Heart right ventricle (tissue), 16 donors: ENCODE results near the gene RFX1. TPM values are rescaled to one million over a fixed set of nuclear protein-coding genes. Genes with fewer than 3 reads are reported as not detected.

Experiments used
- ATAC-seq, 8 donors: fragments of 200-7000 bp; cut with Tn5 transposase; one replicate each; pipeline ENCODE4 v1.9.1; 2020; ENCODE audit warnings: mild to moderate bottlenecking in 8 of 8, moderate library complexity in 8 of 8, moderate number of reproducible peaks in 1 of 8
- DNase-seq, 2 donors: peaks; one replicate each; pipeline ENCODE4 v3.0.0-alpha.2; 2020
- H3K27ac ChIP-seq, 10 donors: fragments of 200-600 bp; sonication (generic) in 2 of 10; one replicate each; pipeline versions ENCODE4 v1.5.0 to v1.8.0; 2020 to 2022; ENCODE audit warnings: mild to moderate bottlenecking in 3 of 10
- H3K27me3 ChIP-seq, 7 donors: fragments of 200-600 bp; one replicate each; pipeline ENCODE4 v1.8.0; 2021 to 2022; ENCODE audit warnings: mild to moderate bottlenecking in 2 of 7
- H3K36me3 ChIP-seq, 9 donors: fragments of 200-600 bp; sonication (generic) in 1 of 9; one replicate each; pipeline versions ENCODE4 v1.5.0 to v1.8.0; 2020 to 2022; ENCODE audit warnings: mild to moderate bottlenecking in 2 of 9
- H3K4me1 ChIP-seq, 9 donors: fragments of 200-600 bp; sonication (generic) in 1 of 9; one replicate each; pipeline versions ENCODE4 v1.5.0 to v1.8.0; 2020 to 2022; ENCODE audit warnings: mild to moderate bottlenecking in 4 of 9
- H3K4me3 ChIP-seq, 10 donors: fragments of 200-600 bp; sonication (generic) in 2 of 10; one replicate each; pipeline versions ENCODE4 v1.5.0 to v1.8.0; 2020 to 2022; ENCODE audit warnings: mild to moderate bottlenecking in 7 of 10, moderate library complexity in 2 of 10
- H3K9me3 ChIP-seq, 11 donors: fragments of 200-600 bp in 10 of 11; sonication (generic) in 2 of 11; one replicate each; pipeline versions ENCODE4 v1.5.0 to v1.8.0; 2013 to 2022; ENCODE audit warnings: mild to moderate bottlenecking in 2 of 11, control low read depth in 1 of 11, moderate library complexity in 1 of 11
- WGBS, 2 donors: extraction: QIAGEN DNeasy Blood & Tissue Kit; methylation state at CpG; one replicate each; pipeline ENCODE4 v1.1.7; 2013; ENCODE audit warnings: inconsistent platforms in 1 of 2; 5-methylcytosine and 5-hydroxymethylcytosine counted together
- intact Hi-C, 10 donors: fragments of 100-400 bp; cut with DNase I; formaldehyde crosslinking; loops; one replicate each; pipeline versions ENCODE4 v1.11.1 to v1.14.2; 2022
- polyA plus RNA-seq, 2 donors: library from polyadenylated mRNA; stranded (reverse); fragments of 200-250 nt; gene quantifications; one replicate each; pipeline ENCODE4 v1.2.3, GENCODE V29; 2013
- total RNA-seq, 10 donors: library from RNA; stranded (reverse); fragmentation: NEBNext Ultra II Directional in 3 of 10; extraction: Animal tissue kit (Norgen Biotek cat#: 25700) in 3 of 10; gene quantifications; one replicate each; pipeline versions ENCODE4 v1.2.1 to v1.2.4, GENCODE V29; 2021 to 2023
- TF ChIP-seq, protein P1 (sequence below), 9 donors: fragments of 200-600 bp; sonication (generic) in 2 of 9; IDR thresholded peaks; one replicate each; pipeline versions ENCODE4 v1.5.0 to v1.8.0; 2021 to 2022; ENCODE audit warnings: antibody characterized with exemption in 9 of 9, mild to moderate bottlenecking in 5 of 9, moderate library complexity in 1 of 9
- donor health status: Arrhythmogenic right ventricular cardiomyopathy.
- donor health status: ischemic (EF 13 %, LVEDD 7.1; RV severe dilation, severe dysfunction).
- donor health status: healthy with polysubstance abuse.
- donor health status: DM: no; HTN: yes; CAD: no.
- donor health status: DM: no; HTN: no; CAD: no.
- donor health status: ischemic (EF 25% LVEDD 6.9; RV normal size, moderate dysfunction).
- donor health status: ischemic (EF 25% LVEDD 5.7; RV mildly dilated, moderate dysfunction).
- donor health status: healthy.
- donor health status: DM: yes; HTN: yes; CAD: no.
- donor health status: Ischemic cardiomyopathy.
- donor health status: ischemic (EF 35%, LVEDD 5.7; RV mildly dilated, moderate dysfunction).
- donor health status: nonischemic (EF 11% LVEDD 7.7; RV severe dilation, severe dysfunction).
- donor health status: DM: yes; HTN: yes; CAD: no.
- donor health status: PGD.
- donor health status: ischemic (EF 29% LVEDD 5.4; RV normal size, mild dysfunction).
- donor health status: nonischemic (EF 23%, LVEDD 6.1; RV moderate dilation, normal function).

RFX1 gene
- total and polyA plus RNA-seq, 12 donors = 2.7 to 15.8 (median 11.8) TPM

DNA sequence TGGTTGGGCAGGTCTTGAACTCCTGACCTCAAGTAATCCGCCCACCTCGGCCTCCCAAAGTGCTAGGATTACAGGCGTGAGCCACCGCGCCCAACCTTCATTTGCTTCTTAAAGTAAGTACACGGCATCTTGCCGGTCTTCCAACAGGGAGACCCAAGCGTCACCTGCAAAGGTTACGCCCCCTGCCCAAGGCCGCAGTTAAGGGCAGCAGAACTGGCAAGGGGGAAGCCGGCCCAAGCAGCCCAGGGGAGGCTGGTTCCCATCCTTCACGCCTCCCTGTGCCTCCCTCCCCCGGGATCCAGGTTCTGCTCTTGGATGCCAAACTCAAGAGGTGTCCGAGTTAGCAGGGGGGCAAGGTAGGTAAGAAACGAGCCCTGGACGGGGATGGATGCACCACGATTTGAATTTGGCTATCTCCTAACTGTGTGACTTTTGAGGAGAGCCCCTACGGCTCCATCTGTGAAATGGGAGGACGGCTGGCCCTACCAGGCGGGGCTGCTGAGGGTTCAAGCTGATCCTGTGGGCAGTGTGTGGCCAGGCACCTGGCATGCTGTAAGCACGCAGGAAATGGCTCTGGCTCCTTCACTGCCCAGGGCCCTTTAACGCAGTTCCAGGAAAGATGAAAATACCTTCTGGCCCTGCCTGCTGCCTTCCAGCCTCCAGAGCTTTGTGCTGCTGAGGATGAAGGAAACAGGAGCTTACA is 9.0 kb downstream of the RFX1 start:
- WGBS, 2 donors = 94 to 95% methylated on average over 22 of the region's 22 CpGs
- Histone ChIP-seq H3K36me3 (peaks cover 0 to 44% (median 8%) of the 10 kb centered on the region in 9 donors), H3K27ac (no peak overlapping the region), H3K4me1 (peaks cover 0 to 22% (median 9%) of the 10 kb centered on the region in 9 donors), H3K4me3 (no peak overlapping the region), H3K9me3 (peaks cover 0 to 10% (median 7%) of the 10 kb centered on the region in 11 donors), H3K27me3 (no peaks in the 10 kb centered on the region)
- TF ChIP-seq, protein P1, sequence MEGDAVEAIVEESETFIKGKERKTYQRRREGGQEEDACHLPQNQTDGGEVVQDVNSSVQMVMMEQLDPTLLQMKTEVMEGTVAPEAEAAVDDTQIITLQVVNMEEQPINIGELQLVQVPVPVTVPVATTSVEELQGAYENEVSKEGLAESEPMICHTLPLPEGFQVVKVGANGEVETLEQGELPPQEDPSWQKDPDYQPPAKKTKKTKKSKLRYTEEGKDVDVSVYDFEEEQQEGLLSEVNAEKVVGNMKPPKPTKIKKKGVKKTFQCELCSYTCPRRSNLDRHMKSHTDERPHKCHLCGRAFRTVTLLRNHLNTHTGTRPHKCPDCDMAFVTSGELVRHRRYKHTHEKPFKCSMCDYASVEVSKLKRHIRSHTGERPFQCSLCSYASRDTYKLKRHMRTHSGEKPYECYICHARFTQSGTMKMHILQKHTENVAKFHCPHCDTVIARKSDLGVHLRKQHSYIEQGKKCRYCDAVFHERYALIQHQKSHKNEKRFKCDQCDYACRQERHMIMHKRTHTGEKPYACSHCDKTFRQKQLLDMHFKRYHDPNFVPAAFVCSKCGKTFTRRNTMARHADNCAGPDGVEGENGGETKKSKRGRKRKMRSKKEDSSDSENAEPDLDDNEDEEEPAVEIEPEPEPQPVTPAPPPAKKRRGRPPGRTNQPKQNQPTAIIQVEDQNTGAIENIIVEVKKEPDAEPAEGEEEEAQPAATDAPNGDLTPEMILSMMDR (IDR thresholded peaks at IDR 0.05) = no peak
- DNase-seq = no peak
- intact Hi-C loops = no loop called here
- ATAC-seq = no peak

DNA sequence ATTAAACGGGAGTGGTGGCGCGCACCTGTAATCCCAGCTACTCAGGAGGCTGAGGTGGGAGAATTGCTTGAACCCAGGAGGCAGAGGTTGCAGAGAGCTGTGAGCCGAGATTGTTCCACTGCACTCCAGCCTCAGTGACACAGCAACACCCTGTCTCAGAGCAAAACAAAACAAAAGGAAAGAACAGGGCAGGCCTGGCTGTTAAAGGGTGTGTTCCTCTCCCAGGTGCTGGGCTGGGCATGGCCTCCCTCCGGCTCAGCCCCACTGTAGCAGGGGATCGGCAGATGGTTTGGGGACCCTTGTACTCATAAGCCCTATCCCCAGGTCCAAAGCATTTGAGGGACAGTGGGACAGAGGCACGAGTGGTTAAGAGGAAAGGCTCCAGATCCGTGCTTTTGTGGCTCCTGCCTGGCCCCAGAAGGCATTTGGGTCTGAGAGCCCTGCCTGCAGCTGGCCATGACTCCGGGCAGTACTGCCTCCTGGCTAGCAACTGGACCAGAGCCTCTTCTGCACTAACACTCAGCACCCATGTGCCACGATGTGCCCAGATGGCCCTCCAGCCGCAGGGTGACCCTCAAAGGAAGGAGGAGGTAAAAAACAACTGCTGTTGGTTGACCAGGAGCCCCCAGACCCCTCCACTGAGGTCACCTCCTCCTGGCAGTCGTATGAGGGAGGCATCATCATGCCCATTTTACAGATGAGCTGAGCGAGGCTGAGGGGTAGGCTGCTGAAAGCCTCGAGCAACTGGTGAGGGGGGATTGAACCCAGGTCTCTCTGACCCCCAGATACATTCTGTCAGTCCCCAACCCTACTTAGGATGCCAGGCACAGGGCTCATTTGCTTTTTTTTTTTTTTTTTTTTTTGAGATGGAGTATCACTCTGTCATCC is 10.0 kb downstream of the RFX1 start:
- Histone ChIP-seq H3K36me3 (peaks cover 0 to 54% (median 8%) of the 10 kb centered on the region in 9 donors), H3K27me3 (no peaks in the 10 kb centered on the region), H3K27ac (peak overlapping the region in 3 of 10 donors; percentile 71 to 77 (median 73)), H3K4me3 (no peak overlapping the region), H3K4me1 (peaks cover 0 to 19% (median 8%) of the 10 kb centered on the region in 9 donors), H3K9me3 (peaks cover 0 to 10% (median 7%) of the 10 kb centered on the region in 11 donors)
- no peak for DNase-seq
- no peak for ATAC-seq
- intact Hi-C loops = no loop called here
- 91 to 92% methylated on average over 14 of the region's 14 CpGs for WGBS, 2 donors
- TF ChIP-seq, protein P1 (IDR thresholded peaks at IDR 0.05) = no peak

DNA sequence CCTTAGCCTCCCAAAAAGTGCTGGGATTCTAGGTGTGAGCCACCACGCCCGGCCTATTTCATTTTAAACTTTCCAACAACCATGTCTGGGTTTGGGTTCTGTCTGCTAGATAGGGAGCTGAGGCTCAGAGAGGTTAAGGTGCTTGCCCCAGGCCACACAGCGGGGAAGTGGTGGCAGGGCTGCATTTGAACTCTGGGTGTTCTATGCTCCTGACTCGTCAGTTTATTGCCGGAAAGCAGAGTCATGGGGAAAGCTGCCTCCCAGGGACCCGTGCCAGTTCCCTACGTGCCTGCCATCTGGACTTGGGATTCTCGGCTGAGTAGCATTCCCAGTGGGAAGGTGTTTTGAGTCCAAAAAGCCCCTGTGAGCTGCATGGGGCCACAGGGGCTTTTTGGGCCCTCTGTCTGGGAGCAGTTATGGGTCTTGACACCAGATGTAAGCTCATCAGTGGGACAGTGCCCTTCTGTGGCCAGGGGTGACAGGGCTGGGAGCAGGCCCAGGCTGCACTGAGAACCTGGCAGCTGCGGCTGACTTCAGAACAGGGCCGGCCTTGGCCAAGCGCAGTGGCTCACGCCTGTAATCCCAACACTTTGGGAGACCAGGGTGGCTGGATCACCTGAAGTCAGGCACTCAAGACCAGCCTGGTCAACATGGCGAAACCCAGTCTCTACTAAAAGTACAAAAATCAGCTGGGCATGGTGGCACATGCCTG is 10.9 kb downstream of the RFX1 start:
- ATAC-seq = peak; percentile 54 to 89 (median 84)

More for the DNA sequence above, 10.9 kb downstream of the RFX1 start:
- peaks cover 0 to 10% (median 7%) of the 10 kb centered on the region in 11 donors for H3K9me3 ChIP-seq
- TF ChIP-seq, protein P1 (IDR thresholded peaks at IDR 0.05) = peak in 3 of 9 donors; percentile 9 to 26 (median 11)
- no peak overlapping the region for H3K4me3 ChIP-seq
- H3K27ac ChIP-seq = peak overlapping the region; percentile 48 to 77 (median 66)
- H3K36me3 ChIP-seq = peaks cover 0 to 57% (median 8%) of the 10 kb centered on the region in 9 donors
- no peaks in the 10 kb centered on the region for H3K27me3 ChIP-seq
- WGBS, 2 donors = 71 to 79% methylated on average over 13 of the region's 13 CpGs
- intact Hi-C loops = no loop called here
- DNase-seq = peak in 1 of 2 donors; percentile 60
- peaks cover 0 to 13% (median 8%) of the 10 kb centered on the region in 9 donors for H3K4me1 ChIP-seq
